ENCODE results near the gene ANXA5.

ANXA5 gene

GRCh38 chr4:121711263-121712000 lies 14.7 kb upstream of the ANXA5 start:
- peak in 1 of 2 donors; percentile 35 for DNase-seq

GRCh38 chr4:121709766-121710405 lies 13.1 kb upstream of the ANXA5 start:
- DNase-seq, result no peak

GRCh38 chr4:121707344-121707743 lies 10.6 kb upstream of the ANXA5 start:
- DNase-seq, result no peak

- peak; percentile 47 to 61 for DNase-seq
These were observed 9.8 kb upstream of the ANXA5 start for GRCh38 chr4:121706595-121707021.

- DNase-seq, result no peak
These were observed 8.7 kb upstream of the ANXA5 start for GRCh38 chr4:121705521-121705920.

GRCh38 chr4:121702136-121702535 lies 5.4 kb upstream of the ANXA5 start:
- no peak for DNase-seq

DNA sequence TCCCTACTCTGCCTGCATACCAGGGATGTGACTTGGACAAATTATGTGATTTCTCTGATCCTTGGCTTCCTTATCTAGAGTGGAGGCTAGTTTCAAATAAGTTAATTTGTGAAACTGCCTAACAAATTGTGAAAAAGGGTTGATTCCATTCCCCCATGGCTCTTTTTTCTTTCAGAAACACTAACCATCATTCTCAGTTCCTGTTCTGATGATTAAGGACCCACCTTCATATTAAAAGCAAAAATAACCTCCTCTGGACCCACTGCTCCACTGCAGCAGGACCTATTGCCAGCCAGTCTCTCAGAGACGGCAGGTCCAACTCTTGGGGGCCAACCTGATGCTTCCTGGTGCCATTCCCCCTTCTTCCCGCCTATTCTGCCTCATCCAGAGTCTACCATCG lies 4.5 kb upstream of the ANXA5 start:
- no peak for DNase-seq

DNA sequence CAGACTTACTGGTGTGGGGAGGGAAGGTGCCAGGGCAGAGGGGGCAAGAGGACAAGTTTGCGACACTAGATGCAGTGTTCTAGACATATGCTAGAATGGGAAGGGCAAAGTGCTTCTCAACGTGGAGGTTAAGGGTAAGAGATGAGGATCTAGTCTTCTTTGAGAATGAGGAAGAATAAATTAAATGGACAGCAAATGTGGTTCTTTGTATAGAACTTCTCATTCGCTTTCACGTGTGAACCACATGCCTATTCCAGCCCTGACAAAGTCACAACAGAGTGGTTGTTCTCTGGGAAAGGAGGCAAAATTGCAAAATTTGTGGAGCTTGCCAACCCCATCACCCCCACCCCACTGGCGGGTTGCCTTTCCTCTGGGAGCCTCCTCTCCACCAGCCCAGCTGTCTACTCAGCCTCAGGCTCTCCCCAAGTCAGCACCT lies 1.5 kb upstream of the ANXA5 start:
- no peak for DNase-seq

GRCh38 chr4:121697564-121697963 lies 784 bp upstream of the ANXA5 start:
- peak in 1 of 2 donors; percentile 19 for DNase-seq

GRCh38 chr4:121696170-121696580 lies 605 bp downstream of the ANXA5 start:
- DNase-seq, result peak; percentile 69 to 82

DNA sequence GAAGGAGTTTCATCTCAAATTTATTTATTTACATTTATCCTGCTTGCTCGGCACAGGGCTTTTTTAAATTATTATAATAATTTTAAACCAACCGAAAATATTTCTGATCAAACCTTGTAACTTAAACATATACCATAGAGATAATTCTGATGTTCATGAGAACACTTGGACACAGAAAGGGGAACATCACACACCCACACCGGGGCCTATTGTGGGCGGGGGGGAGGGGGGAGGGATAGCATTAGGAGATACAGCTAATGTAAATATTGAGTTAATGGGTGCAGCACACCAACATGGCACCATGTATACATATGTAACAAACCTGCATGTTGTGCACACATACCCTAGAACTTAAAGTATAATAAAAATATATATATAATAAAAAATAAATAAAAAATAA lies 2.9 kb downstream of the ANXA5 start:
- DNase-seq, result no peak

DNA sequence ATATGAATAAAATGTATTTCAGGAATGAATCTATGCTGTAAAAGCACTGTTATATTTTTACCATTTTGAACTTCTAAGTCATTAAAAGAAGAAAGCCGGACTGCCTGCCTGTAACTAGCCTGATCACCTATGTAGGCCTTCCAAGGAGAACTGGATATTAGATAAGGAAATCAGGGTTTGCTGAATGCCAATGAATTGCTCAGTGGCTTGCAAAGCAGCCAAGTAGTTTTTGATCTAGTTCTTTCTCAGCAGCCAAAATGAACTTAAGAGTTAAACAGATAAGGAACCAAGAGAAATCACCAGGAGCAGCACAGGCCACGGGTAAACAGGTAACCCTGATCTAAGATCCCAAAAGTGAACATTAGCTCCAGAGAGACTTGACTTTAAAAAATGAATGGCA lies 3.3 kb downstream of the ANXA5 start:
- DNase-seq, result no peak

DNA sequence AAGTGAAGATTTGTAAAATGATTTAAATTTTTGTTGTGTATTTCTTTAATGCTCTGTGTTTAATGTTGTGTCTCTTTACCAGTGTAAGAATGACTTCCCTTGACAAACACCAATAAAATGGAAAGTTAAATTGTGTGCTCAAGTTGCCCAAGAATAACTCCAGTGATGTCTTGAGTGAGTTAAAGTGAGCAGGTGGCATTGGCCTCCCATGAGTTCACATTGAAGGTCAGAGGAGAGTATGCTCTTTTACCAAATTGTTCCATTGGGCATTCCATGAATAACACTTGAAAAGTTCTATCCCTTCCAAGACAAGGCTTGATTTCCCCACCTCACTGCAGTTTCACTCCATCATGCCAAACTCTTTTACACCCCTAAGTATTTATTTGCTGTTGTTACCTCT lies 4.5 kb downstream of the ANXA5 start:
- no peak for DNase-seq

GRCh38 chr4:121690001-121690400 lies 6.8 kb downstream of the ANXA5 start:
- DNase-seq, result no peak

- no peak for DNase-seq
These were observed 8.1 kb downstream of the ANXA5 start for GRCh38 chr4:121688701-121689100.

DNA sequence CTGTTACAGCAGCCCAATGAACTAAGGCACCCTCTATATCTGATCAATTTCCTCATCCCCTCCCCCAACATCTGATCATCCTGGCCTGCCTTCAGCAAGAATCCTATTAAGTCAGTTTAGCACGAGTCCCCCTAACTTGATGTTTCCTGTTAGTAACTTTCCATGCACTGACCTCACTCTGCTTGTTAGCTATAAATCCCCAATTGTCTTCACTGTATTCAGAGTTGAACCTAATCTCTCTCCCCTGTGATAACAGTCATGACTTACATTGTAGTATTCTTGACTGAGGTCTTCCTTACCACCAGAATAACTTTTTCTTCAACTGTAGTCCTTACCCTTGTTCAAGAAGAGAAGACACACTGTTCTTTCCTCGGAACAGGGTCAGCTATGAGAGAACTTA lies 8.5 kb downstream of the ANXA5 start:
- DNase-seq, result no peak

DNA sequence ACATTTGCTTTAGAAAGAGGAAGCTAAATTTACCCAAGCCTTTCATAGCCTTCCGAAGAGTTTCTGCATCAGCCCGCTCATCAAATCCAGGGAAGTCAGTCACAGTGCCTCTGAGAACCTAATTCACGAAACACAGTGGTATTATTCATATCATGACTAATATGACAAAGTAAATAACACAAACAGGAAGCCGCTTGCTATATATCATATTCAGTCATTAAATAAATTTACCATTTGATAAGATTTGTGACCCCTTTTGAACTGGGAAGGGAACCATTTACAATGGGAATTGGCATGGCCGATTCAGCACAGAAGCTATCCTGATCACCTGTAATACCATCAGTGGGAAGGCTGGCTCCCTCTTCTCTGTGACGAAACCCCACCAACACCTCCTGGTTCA lies 10.5 kb downstream of the ANXA5 start:
- no peak for DNase-seq

DNA sequence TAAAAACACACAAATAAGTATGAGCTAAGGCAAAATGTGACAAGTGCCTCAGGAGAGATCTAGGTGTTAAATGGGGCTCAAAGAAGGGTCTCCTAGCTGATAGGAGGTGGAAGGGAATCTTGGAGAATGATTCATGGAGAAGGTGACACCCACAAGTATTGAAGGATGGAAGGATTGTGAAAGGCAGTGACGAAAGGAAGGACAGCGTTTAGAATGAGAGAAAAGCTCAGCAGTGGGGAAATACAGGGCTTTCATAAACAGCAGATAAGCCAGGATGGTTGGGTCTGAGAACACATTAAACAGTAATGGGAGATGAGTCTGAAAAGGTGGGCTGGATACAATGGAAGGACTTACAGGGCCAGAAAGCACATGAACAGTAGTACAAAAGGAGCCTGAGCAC lies 11.5 kb downstream of the ANXA5 start:
- DNase-seq, result no peak

DNA sequence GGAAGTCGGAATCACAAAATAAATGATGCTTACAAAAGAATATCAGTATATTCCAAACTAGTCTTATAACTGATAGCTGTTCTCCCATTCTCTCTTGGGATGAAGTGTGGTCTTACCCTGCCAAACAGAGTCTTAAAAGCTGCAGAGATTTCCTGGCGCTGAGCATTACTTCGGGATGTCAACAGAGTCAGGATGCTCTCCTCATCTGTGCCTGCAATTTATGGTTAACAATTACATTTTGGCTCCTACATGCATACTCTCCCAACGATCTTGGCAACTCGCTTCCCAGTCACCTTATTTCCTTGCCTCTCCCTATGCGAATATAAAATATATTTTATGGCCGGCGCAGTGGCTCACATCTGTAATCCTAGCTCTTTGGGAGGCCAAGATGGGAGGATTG lies 12.2 kb downstream of the ANXA5 start:
- DNase-seq, result no peak

DNA sequence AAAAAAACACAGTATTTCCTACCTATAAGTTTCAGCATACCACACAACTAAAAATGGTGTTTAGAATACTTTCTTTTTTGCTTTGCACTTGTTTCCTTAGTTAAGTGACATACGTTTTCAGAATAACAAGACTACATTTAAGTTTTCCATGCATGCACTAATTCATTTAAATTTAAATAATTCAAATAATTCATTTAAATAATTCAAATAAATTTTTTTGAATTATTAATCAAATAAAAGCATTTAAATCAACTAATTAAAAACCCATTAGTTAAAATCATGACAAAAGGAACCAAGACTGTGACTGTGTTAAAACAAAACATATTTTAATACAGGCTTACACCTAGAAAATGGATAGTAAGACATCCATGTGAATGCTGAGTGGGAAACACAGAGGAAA lies 12.8 kb downstream of the ANXA5 start:
- no peak for DNase-seq

DNA sequence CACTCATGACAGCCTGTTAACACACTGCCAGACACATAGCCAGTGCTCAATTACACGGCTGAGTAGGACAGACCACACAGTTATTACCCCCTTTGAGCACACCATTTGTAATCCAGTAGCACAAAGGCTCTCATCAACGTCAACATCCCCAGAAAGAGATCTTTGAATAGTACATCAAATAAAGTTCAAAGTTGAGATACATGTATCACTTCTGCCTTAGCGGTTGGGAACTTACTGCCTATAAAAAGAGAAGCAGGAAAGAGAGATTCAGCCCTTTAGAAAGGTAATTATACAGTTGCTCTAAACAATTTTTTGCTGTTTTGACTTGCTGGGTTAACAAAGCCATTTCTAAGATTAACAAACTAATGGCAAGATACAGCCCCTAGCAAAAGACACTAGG lies 16.2 kb downstream of the ANXA5 start:
- no peak for DNase-seq

- no peak for DNase-seq
These were observed 16.8 kb downstream of the ANXA5 start for GRCh38 chr4:121679951-121680350.

- no peak for DNase-seq
These were observed 17.5 kb downstream of the ANXA5 start for GRCh38 chr4:121679267-121679666.

DNA sequence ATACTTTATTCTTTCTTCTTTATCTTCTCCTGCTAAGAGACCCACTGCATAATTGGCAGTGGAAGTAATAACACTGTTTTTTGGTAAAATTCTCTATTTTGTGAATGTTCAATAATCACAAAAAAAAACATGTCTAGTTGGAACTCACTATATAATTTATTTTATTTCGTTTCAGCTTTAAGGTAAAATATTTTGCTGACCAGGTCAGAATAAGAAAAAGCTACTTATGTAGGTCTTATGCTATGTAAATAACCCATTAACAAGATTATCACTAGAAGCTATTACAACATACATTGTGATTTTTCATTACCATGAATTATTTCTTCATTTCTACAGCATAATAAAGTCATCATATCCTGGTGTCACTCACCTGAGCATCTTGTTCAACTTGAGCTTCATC lies 19.3 kb downstream of the ANXA5 start:
- DNase-seq, result no peak

Measured in CD4-positive, alpha-beta T cell treated with Interleukin-4 for 1 hour (primary cell).